ENCODE results near the gene IPO11.

Gene IPO11

GRCh38 chr5:62585306-62585705 lies 172.7 kb downstream of the IPO11 start:
- H3K27me3 ChIP-seq (ENCODE audit: insufficient read depth, low read length, poor library complexity, severe bottlenecking): no peaks in the 10 kb centered on the region
- H3K36me3 ChIP-seq (ENCODE audit: insufficient read depth, low read length): no peaks in the 10 kb centered on the region
- peak overlapping the region; percentile 12 for H3K9ac ChIP-seq (ENCODE audit: low read depth, low read length, poor library complexity, severe bottlenecking)
- H2AFZ ChIP-seq (ENCODE audit: low read length): no peak overlapping the region
- H3F3A ChIP-seq (ENCODE audit: low read depth): no peaks in the 10 kb centered on the region
- peak overlapping the region; percentile 13 for H3K4me3 ChIP-seq (ENCODE audit: low read length, poor library complexity, severe bottlenecking)
- H3K9me2 ChIP-seq (replicated peaks; ENCODE audit: low read depth, low read length): no peaks in the 10 kb centered on the region
- H3K4me1 ChIP-seq (ENCODE audit: insufficient read depth, low read length, poor library complexity, severe bottlenecking): peaks cover 66% of the 10 kb centered on the region
- H3K9me3 ChIP-seq (ENCODE audit: insufficient read depth, low read depth, low read length): no peaks in the 10 kb centered on the region
- peaks cover 52% of the 10 kb centered on the region for H3K79me2 ChIP-seq (ENCODE audit: insufficient read depth, low read length)
- TF ChIP-seq CTCF (conservative IDR thresholded peaks at IDR 0.05; ENCODE audit: low read length) (no peak), EZH2phosphoT487 (IDR thresholded peaks at IDR 0.05; ENCODE audit: borderline replicate concordance) (no peak)
- H3K4me2 ChIP-seq (ENCODE audit: low read depth, low read length, poor library complexity, severe bottlenecking): peak overlapping the region; percentile 79
- peaks cover 6% of the 10 kb centered on the region for H4K20me1 ChIP-seq (ENCODE audit: insufficient read depth, low read length, poor library complexity, severe bottlenecking)

GRCh38 chr5:62585751-62586150 lies 173.2 kb downstream of the IPO11 start:
- H3K4me3 ChIP-seq (ENCODE audit: low read length, poor library complexity, severe bottlenecking): peak overlapping the region; percentile 13
- H2AFZ ChIP-seq (ENCODE audit: low read length): no peak overlapping the region
- H4K20me1 ChIP-seq (ENCODE audit: insufficient read depth, low read length, poor library complexity, severe bottlenecking): peaks cover 6% of the 10 kb centered on the region
- no peaks in the 10 kb centered on the region for H3K27me3 ChIP-seq (ENCODE audit: insufficient read depth, low read length, poor library complexity, severe bottlenecking)
- TF ChIP-seq CTCF (conservative IDR thresholded peaks at IDR 0.05; ENCODE audit: low read length): no peak
- TF ChIP-seq EZH2phosphoT487 (IDR thresholded peaks at IDR 0.05; ENCODE audit: borderline replicate concordance): no peak
- no peaks in the 10 kb centered on the region for H3K36me3 ChIP-seq (ENCODE audit: insufficient read depth, low read length)
- H3K4me1 ChIP-seq (ENCODE audit: insufficient read depth, low read length, poor library complexity, severe bottlenecking): peaks cover 62% of the 10 kb centered on the region
- no peaks in the 10 kb centered on the region for H3K9me3 ChIP-seq (ENCODE audit: insufficient read depth, low read depth, low read length)
- H3F3A ChIP-seq (ENCODE audit: low read depth): no peaks in the 10 kb centered on the region
- H3K4me2 ChIP-seq (ENCODE audit: low read depth, low read length, poor library complexity, severe bottlenecking): peak overlapping the region; percentile 79
- peak overlapping the region; percentile 12 for H3K9ac ChIP-seq (ENCODE audit: low read depth, low read length, poor library complexity, severe bottlenecking)
- H3K79me2 ChIP-seq (ENCODE audit: insufficient read depth, low read length): peaks cover 47% of the 10 kb centered on the region
- H3K9me2 ChIP-seq (replicated peaks; ENCODE audit: low read depth, low read length): no peaks in the 10 kb centered on the region

GRCh38 chr5:62587737-62588136 lies 175.2 kb downstream of the IPO11 start:
- peaks cover 29% of the 10 kb centered on the region for H3K79me2 ChIP-seq (ENCODE audit: insufficient read depth, low read length)
- no peak overlapping the region for H3K9ac ChIP-seq (ENCODE audit: low read depth, low read length, poor library complexity, severe bottlenecking)
- peaks cover 44% of the 10 kb centered on the region for H3K4me1 ChIP-seq (ENCODE audit: insufficient read depth, low read length, poor library complexity, severe bottlenecking)
- TF ChIP-seq CTCF (conservative IDR thresholded peaks at IDR 0.05; ENCODE audit: low read length): no peak
- no peak for TF ChIP-seq EZH2phosphoT487 (IDR thresholded peaks at IDR 0.05; ENCODE audit: borderline replicate concordance)
- H3K27me3 ChIP-seq (ENCODE audit: insufficient read depth, low read length, poor library complexity, severe bottlenecking): no peaks in the 10 kb centered on the region
- H3K9me2 ChIP-seq (replicated peaks; ENCODE audit: low read depth, low read length): no peaks in the 10 kb centered on the region
- no peaks in the 10 kb centered on the region for H3F3A ChIP-seq (ENCODE audit: low read depth)
- H3K4me3 ChIP-seq (ENCODE audit: low read length, poor library complexity, severe bottlenecking): no peak overlapping the region
- peak overlapping the region; percentile 25 for H3K4me2 ChIP-seq (ENCODE audit: low read depth, low read length, poor library complexity, severe bottlenecking)
- peaks cover 17% of the 10 kb centered on the region; the same call in 1 of the 2 replicates for H3K36me3 ChIP-seq (ENCODE audit: insufficient read depth, low read length)
- no peak overlapping the region for H2AFZ ChIP-seq (ENCODE audit: low read length)
- peaks cover 6% of the 10 kb centered on the region for H4K20me1 ChIP-seq (ENCODE audit: insufficient read depth, low read length, poor library complexity, severe bottlenecking)
- no peaks in the 10 kb centered on the region for H3K9me3 ChIP-seq (ENCODE audit: insufficient read depth, low read depth, low read length)

All from Loucy (cell line).